Hippocampal formation (tissue), 2 donors: ENCODE measurements around the gene CD38.

Source experiments
- DNase-seq, 2 donors: peaks; one replicate each; lab custom pipeline; 2025; lab: John Stamatoyannopoulos, UW

CD38 gene

GRCh38 chr4:15868111-15868510 lies 90.0 kb downstream of the CD38 start:
- no peak for DNase-seq

- no peak for DNase-seq
Observed at GRCh38 chr4:15868826-15869413, 90.8 kb downstream of the CD38 start.

- no peak for DNase-seq
Observed at GRCh38 chr4:15870079-15870478, 92.0 kb downstream of the CD38 start.

- DNase-seq = no peak
Observed at GRCh38 chr4:15870921-15871664, 93.0 kb downstream of the CD38 start.

- no peak for DNase-seq
Observed at GRCh38 chr4:15873117-15873516, 95.0 kb downstream of the CD38 start.

- no peak for DNase-seq
Observed at GRCh38 chr4:15874671-15875070, 96.5 kb downstream of the CD38 start.

GRCh38 chr4:15875663-15876460 lies 97.7 kb downstream of the CD38 start:
- DNase-seq = no peak

- no peak for DNase-seq
Observed at GRCh38 chr4:15878011-15878410, 99.9 kb downstream of the CD38 start.

GRCh38 chr4:15881820-15882219 lies 103.7 kb downstream of the CD38 start:
- no peak for DNase-seq

GRCh38 chr4:15882675-15883086 lies 104.6 kb downstream of the CD38 start:
- DNase-seq = peak; percentile 32 to 41

GRCh38 chr4:15883610-15884243 lies 105.6 kb downstream of the CD38 start:
- no peak for DNase-seq

- DNase-seq = no peak
Observed at GRCh38 chr4:15884666-15885065, 106.5 kb downstream of the CD38 start.

GRCh38 chr4:15885422-15885821 lies 107.3 kb downstream of the CD38 start:
- DNase-seq = no peak

- DNase-seq = no peak
Observed at GRCh38 chr4:15888515-15888914, 110.4 kb downstream of the CD38 start.

GRCh38 chr4:15890246-15890829 lies 112.2 kb downstream of the CD38 start:
- DNase-seq = no peak

- DNase-seq = no peak
Observed at GRCh38 chr4:15891312-15891711, 113.2 kb downstream of the CD38 start.

GRCh38 chr4:15893962-15894361 lies 115.8 kb downstream of the CD38 start:
- DNase-seq = no peak

GRCh38 chr4:15894393-15894792 lies 116.3 kb downstream of the CD38 start:
- no peak for DNase-seq

- DNase-seq = no peak
Observed at GRCh38 chr4:15894921-15895916, 117.1 kb downstream of the CD38 start.

- no peak for DNase-seq
Observed at GRCh38 chr4:15897577-15897976, 119.4 kb downstream of the CD38 start.

- DNase-seq = no peak
Observed at GRCh38 chr4:15898902-15899301, 120.8 kb downstream of the CD38 start.
